Upper lobe of right lung (tissue), 1 donor: ENCODE data around the gene TMEM176B. TPM values are rescaled to one million over a fixed set of nuclear protein-coding genes. Genes with fewer than 3 reads are reported as not detected.

ENCODE experiments used
- ATAC-seq: fragments of 200-7000 bp; cut with Tn5 transposase; one replicate; pipeline ENCODE4 v1.9.1; 2020; ENCODE audit warnings: mild to moderate bottlenecking, moderate library complexity
- DNase-seq: peaks from one replicate; pipeline ENCODE4 v3.0.0-alpha.2; 2020
- H3K27ac ChIP-seq: fragments of 200-600 bp; one replicate; pipeline ENCODE4 v1.8.0; 2022
- H3K27me3 ChIP-seq: fragments of 200-600 bp; one replicate; pipeline ENCODE4 v1.8.0; 2022; ENCODE audit warnings: mild to moderate bottlenecking
- H3K36me3 ChIP-seq: fragments of 200-600 bp; one replicate; pipeline ENCODE4 v1.8.0; 2022
- H3K4me1 ChIP-seq: fragments of 200-600 bp; one replicate; pipeline ENCODE4 v1.8.0; 2022
- H3K4me3 ChIP-seq: fragments of 200-600 bp; one replicate; pipeline ENCODE4 v1.8.0; 2022; ENCODE audit warnings: mild to moderate bottlenecking
- H3K9me3 ChIP-seq: fragments of 200-600 bp; one replicate; pipeline ENCODE4 v1.8.0; 2022
- intact Hi-C: fragments of 100-400 bp; cut with DNase I; formaldehyde crosslinking; loops from one replicate; pipeline ENCODE4 v1.11.0; 2022
- total RNA-seq: library from RNA; stranded (reverse); fragmentation: NEBNext Ultra II Directional; extraction: Animal tissue kit (Norgen Biotek cat#: 25700); gene quantifications from one replicate; pipeline ENCODE4 v1.2.1, GENCODE V29; 2021
- TF ChIP-seq, protein P1 (sequence below): fragments of 200-600 bp; IDR thresholded peaks from one replicate; pipeline ENCODE4 v1.8.0; 2022; ENCODE audit warnings: antibody characterized with exemption
- donor health status: DM: no; HTN: yes; CAD: no; lungs with severe emphysema.

TMEM176B gene
- total RNA-seq, 1 donor from 2014 or later = 68.2 TPM

DNA sequence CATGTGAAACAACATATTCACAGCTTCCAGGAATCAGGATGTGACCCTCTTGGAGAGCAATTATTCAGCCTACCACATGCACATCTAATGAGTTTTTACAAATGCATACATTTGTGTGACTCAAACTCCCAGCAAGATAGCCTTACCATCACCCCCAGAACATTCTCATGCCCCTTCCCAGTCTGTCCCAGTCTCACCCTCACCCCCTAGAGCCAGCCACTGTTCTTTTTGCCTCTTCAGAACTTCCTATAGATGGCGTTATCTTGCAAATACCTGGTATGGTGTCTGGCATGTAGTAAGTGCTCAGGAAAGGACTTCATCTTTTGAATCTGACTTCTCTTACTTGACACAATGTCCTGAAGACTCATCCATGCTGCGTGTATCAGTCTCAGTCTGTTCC lies 28.2 kb upstream of the TMEM176B start:
- H3K36me3 ChIP-seq = no peaks in the 10 kb centered on the region
- no peak overlapping the region for H3K4me3 ChIP-seq
- no peak overlapping the region for H3K27ac ChIP-seq
- ATAC-seq (no peak), DNase-seq (no peak)
- TF ChIP-seq, protein P1, sequence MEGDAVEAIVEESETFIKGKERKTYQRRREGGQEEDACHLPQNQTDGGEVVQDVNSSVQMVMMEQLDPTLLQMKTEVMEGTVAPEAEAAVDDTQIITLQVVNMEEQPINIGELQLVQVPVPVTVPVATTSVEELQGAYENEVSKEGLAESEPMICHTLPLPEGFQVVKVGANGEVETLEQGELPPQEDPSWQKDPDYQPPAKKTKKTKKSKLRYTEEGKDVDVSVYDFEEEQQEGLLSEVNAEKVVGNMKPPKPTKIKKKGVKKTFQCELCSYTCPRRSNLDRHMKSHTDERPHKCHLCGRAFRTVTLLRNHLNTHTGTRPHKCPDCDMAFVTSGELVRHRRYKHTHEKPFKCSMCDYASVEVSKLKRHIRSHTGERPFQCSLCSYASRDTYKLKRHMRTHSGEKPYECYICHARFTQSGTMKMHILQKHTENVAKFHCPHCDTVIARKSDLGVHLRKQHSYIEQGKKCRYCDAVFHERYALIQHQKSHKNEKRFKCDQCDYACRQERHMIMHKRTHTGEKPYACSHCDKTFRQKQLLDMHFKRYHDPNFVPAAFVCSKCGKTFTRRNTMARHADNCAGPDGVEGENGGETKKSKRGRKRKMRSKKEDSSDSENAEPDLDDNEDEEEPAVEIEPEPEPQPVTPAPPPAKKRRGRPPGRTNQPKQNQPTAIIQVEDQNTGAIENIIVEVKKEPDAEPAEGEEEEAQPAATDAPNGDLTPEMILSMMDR = no peak
- no peaks in the 10 kb centered on the region for H3K27me3 ChIP-seq
- intact Hi-C loops = no loop called here
- H3K4me1 ChIP-seq = no peaks in the 10 kb centered on the region
- no peaks in the 10 kb centered on the region for H3K9me3 ChIP-seq

DNA sequence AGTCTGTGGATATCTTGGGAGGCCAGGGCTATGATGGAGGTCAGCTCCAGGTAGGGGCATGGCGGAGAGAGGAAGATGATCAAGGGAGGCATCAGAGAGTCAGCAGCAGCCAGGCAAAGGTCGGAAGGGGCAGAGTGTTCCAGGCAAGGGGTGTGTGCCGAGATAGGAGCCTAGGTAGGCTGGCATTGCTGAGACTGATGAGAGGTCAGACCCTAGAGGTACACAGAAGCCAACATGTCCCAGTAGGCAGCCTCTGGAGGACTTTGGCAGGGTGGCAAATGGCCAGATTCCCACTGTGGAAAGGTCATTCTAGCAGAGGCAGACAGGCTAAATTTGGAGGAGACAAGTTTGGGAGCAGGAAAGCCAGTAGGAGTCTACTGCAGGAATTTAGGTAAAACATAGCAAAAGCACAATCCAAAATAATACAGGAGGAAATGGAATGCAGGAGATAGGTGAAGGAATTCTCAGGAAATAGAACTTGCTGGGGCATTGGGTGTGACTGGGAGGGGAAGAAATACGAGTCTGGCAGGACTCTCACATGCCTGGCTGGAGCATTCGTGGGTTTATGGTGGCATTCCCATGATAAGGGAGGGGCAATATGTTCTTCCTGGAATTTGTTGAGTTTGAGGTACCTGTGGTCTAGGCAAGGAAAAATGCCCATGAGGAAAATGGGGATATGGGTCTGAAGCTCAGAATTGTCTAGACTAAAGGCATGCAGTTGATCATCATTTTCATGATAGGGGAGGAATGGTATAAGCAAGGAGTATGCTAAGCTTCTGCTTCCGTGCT lies 26.1 kb upstream of the TMEM176B start:
- TF ChIP-seq, protein P1 = no peak

DNA sequence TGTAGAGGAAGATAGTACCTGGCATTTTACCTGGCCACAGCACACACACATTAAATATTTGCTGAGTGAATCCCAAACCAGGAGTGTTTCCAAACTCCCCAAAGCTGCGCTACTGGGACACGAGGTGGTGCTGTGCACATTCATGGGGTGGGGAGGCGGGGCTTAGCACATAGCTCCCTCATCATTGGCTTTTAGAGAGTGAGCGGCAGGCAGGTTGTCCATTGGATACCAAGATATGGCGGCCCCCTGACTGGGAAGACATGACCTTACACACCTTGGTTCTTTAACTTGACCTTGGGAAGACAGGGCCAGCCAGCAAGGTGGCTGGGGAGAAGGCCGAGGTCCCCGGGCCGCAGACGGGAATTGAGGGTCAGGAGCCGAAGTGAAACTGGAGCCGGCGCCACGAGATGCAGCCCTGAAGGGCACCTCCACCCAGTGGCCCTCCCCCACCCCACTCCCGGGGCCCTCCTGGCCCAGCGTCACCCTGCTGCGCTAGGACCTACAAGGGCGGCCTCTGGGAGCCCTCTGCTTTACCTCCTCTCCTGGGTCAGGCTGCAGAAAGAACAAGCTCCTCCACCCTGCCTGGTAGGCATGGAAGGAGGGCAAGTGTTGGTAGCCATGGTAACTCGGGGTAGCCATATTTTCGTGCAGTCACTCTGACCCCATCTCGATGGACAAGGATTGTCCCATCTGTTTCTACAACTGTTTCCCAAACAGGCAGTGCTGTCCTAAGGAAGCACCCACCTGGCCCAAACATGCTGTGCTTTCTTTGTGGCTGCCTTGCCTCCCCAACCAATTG lies 24.4 kb upstream of the TMEM176B start:
- intact Hi-C loops = no loop called here
- ATAC-seq (no peak), DNase-seq (no peak)
- no peak overlapping the region for H3K27ac ChIP-seq
- no peaks in the 10 kb centered on the region for H3K9me3 ChIP-seq
- H3K27me3 ChIP-seq = no peaks in the 10 kb centered on the region
- H3K4me3 ChIP-seq = no peak overlapping the region
- H3K36me3 ChIP-seq = no peaks in the 10 kb centered on the region
- H3K4me1 ChIP-seq = no peaks in the 10 kb centered on the region
- TF ChIP-seq, protein P1 = no peak

More for the DNA sequence above, 26.1 kb upstream of the TMEM176B start:
- H3K4me1 ChIP-seq = no peaks in the 10 kb centered on the region
- no peak overlapping the region for H3K27ac ChIP-seq
- intact Hi-C loops = no loop called here
- ATAC-seq (no peak), DNase-seq (no peak)
- H3K36me3 ChIP-seq = no peaks in the 10 kb centered on the region
- H3K9me3 ChIP-seq = no peaks in the 10 kb centered on the region
- no peak overlapping the region for H3K4me3 ChIP-seq
- no peaks in the 10 kb centered on the region for H3K27me3 ChIP-seq

DNA sequence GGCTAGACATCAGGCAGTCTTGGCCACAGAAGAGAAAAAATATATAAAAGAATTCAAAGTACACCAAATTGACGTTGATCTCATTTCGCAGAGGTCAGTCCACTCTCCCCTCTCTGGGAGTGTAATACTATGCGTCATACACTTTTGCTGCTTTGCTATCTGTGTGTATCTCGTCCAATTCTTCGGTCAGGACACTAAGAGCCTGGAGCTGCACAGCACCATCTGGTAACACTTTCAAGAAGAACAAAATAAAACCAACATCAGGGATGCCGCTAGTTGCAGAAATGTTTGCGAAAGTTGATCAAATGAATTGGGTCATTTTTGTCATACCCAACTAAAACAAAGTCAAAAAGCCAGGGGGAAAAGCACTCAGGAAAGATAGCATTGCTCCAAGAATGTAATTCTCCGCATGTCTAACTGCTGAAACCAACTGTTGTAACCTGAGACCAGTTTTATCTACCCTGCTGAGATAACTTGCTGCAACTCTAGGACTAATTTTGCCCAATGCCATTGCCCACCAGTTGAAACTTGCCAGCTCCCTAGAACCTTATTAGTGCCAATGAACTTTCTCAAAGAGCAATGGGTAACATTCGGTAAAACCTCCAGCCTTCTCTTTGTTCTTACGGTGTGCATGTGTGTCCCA lies 23.4 kb upstream of the TMEM176B start:
- H3K4me3 ChIP-seq = no peak overlapping the region
- intact Hi-C loops = no loop called here
- DNase-seq (no peak), ATAC-seq (no peak)
- H3K36me3 ChIP-seq = no peaks in the 10 kb centered on the region
- TF ChIP-seq, protein P1 = no peak
- H3K4me1 ChIP-seq = no peaks in the 10 kb centered on the region
- H3K27me3 ChIP-seq = no peaks in the 10 kb centered on the region
- H3K27ac ChIP-seq = no peak overlapping the region
- H3K9me3 ChIP-seq = no peaks in the 10 kb centered on the region

DNA sequence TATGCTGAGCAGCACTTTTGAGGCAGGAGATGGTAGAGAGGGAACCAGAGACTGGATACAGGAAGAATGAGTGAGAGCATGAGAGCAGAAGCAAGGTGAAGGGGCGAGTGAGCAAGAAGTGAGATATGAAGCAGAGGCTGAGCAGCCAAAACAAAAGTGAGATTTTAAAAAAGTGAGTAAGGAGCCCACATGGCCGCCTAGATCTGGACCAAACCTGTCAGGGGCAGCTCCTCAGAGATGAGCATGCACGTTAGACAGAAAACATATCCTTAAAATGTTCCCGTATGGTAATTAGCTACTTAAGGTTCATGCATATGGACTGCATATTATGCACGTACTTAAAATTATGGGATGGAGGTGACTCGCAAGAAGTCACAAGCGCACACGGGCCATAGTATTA lies 22.9 kb upstream of the TMEM176B start:
- Histone ChIP-seq H3K4me1 (no peaks in the 10 kb centered on the region), H3K9me3 (no peaks in the 10 kb centered on the region), H3K4me3 (no peak overlapping the region), H3K36me3 (no peaks in the 10 kb centered on the region), H3K27ac (no peak overlapping the region), H3K27me3 (no peaks in the 10 kb centered on the region)
- DNase-seq (no peak), ATAC-seq (no peak)
- TF ChIP-seq, protein P1 = no peak
- intact Hi-C loops = no loop called here
